ENCODE data around the gene KCNH2. TPM values are rescaled to one million over a fixed set of nuclear protein-coding genes. Genes with fewer than 3 reads are reported as not detected.

KCNH2 gene
- total RNA-seq, 2 experiments from 2014 or later = 0.34 to 0.45 TPM

DNA sequence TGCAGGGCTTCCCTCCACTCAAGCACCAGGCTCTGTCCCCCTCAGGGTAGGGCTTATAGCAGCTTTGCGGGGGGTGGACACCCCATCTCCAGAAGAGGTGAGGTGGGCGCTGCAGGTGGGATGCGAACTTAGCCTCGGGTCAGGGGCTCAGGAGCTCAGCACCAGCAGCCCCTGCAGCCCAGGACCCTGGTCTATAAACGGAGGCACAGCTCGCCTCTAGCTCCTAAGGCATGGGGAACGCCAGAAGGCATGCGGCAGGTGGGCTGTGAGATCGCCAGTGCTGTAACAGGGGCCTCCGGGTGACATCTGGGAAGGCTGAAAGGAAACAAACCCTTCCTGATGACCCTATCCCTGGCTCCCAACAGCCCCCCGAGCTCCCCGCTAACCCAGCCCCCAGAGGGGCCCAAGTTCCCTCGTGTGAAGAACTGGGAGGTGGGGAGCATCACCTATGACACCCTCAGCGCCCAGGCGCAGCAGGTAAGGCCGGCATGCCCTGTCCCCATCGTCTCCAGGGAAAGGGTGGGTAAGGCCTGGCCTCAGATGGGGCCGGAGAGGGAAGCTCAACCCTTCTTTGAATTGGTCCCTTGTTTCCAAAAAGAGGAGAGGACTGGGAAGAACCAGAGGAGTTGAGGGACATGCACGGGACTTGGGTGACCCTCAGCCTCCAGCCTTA lies 16.9 kb upstream of the KCNH2 start:
- intact Hi-C loops (cut with micrococcal nuclease) = loop anchor here (2.0 kb wide), 1 partner anchor 14 kb away; no protein-coding TSS in a partner anchor
- ChIA-PET CTCF (interaction anchor here (0.7 to 7.4 kb wide), 10 partner anchors 10 to 129 kb away, joined by 3 to 53 read pairs (median 3); partner anchors contain the start of gene ABCB8), POLR2A (interaction anchor here (1.2 kb wide), 1 partner anchor 17 kb away, joined by 8 read pairs; no protein-coding TSS in a partner anchor)
- Mint-ChIP-seq H3K27ac (peak overlapping the region; percentile 38), H3K36me3 (peaks cover 3% of the 10 kb centered on the region), H3K4me1 (ENCODE audit: low read depth) (peaks cover 35% of the 10 kb centered on the region), H3K9me3 (peaks cover 16% of the 10 kb centered on the region), H3K4me3 (peak overlapping the region; percentile 35), H3K27me3 (no peaks in the 10 kb centered on the region)
- DNase-seq = no peak

DNA sequence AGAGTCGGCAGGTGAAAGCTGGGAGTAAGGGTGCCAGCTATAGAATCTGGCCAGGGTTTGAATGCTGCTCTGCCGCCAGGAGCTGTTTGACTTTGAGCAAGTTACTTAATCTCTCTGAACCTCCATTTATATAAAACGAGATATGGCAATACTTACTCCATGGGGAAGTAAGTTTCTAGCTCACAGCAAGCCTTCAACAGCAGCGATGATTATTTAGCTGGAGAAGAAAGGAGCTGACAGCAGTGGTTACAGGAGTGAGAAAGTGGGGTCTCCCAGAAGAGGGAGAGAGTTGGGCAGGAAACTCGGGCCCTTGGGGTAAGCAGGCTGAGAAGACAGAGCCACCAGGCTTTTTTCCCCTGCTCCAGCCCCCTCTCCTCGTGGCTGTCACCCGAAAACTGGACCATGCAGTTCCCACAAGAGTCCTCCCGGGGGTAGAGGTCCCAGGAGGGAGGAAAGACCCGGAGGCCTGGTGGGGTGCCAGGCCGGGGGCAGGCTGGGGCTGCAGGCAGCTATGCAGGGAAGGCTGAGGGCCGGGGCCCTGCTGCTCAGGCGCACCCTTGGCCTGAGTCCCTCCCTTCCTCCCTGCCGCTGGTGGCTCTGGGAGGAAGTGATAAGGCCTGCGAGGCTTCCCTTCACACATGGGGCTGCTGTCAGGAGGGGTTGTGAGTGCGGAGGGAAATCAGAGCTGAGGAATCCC lies 16.2 kb upstream of the KCNH2 start:
- peak overlapping the region; percentile 35 for H3K4me3 Mint-ChIP-seq
- H3K4me1 Mint-ChIP-seq (ENCODE audit: low read depth) = peaks cover 35% of the 10 kb centered on the region
- peaks cover 22% of the 10 kb centered on the region for H3K9me3 Mint-ChIP-seq
- peaks cover 3% of the 10 kb centered on the region for H3K36me3 Mint-ChIP-seq
- POLR2A ChIA-PET = interaction anchor here (1.2 kb wide), 1 partner anchor 18 kb away, joined by 8 read pairs; no protein-coding TSS in a partner anchor
- CTCF ChIA-PET = interaction anchor here (0.5 to 7.4 kb wide), 15 partner anchors 9 to 603 kb away, joined by 3 to 53 read pairs (median 3); partner anchors contain the start of gene ABCB8
- intact Hi-C loops (cut with micrococcal nuclease) = loop anchor here (2.0 kb wide), 1 partner anchor 15 kb away; no protein-coding TSS in a partner anchor
- DNase-seq = no peak
- H3K27me3 Mint-ChIP-seq = no peaks in the 10 kb centered on the region
- H3K27ac Mint-ChIP-seq = peak overlapping the region; percentile 38

DNA sequence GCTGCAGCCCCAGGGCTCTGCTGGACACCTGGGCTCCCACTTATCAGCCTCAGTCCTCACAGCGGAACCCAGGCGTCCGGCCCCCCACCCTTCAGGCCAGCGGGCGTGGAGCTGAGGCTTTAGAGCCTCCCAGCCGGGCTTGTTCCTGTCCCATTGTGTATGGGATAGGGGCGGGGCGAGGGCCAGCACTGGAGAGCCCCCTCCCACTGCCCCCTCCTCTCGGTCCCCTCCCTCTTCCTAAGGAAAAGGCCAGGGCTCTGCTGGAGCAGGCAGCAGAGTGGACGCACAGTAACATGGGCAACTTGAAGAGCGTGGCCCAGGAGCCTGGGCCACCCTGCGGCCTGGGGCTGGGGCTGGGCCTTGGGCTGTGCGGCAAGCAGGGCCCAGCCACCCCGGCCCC lies 15.4 kb upstream of the KCNH2 start:
- no peak for DNase-seq
- CTCF ChIA-PET = interaction anchor here (0.7 to 7.4 kb wide), 10 partner anchors 8 to 175 kb away, joined by 3 to 53 read pairs (median 6); no protein-coding TSS in a partner anchor
- no peak overlapping the region for H3K27ac Mint-ChIP-seq
- H3K27me3 Mint-ChIP-seq = no peaks in the 10 kb centered on the region
- H3K4me3 Mint-ChIP-seq = no peak overlapping the region
- POLR2A ChIA-PET = no interaction called here
- H3K36me3 Mint-ChIP-seq = peaks cover 3% of the 10 kb centered on the region
- peaks cover 25% of the 10 kb centered on the region for H3K9me3 Mint-ChIP-seq
- H3K4me1 Mint-ChIP-seq (ENCODE audit: low read depth) = peaks cover 41% of the 10 kb centered on the region
- intact Hi-C loops (cut with micrococcal nuclease) = no loop called here

DNA sequence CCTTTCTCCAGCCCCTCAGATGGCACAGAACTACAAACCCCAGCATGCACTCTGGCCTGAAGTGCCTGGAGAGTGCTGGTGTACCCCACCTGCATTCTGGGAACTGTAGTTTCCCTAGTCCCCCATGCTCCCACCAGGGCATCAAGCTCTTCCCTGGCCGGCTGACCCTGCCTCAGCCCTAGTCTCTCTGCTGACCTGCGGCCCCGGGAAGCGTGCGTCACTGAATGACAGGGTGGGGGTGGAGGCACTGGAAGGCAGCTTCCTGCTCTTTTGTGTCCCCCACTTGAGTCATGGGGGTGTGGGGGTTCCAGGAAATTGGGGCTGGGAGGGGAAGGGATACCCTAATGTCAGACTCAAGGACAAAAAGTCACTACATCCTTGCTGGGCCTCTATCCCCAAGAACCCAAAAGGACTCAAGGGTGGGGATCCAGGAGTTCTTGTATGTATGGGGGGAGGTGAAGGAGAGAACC lies 14.7 kb upstream of the KCNH2 start:
- Mint-ChIP-seq H3K9me3 (peaks cover 25% of the 10 kb centered on the region), H3K4me3 (no peak overlapping the region), H3K4me1 (ENCODE audit: low read depth) (peaks cover 42% of the 10 kb centered on the region), H3K27me3 (no peaks in the 10 kb centered on the region), H3K27ac (no peak overlapping the region), H3K36me3 (peaks cover 3% of the 10 kb centered on the region)
- ChIA-PET CTCF (interaction anchor here (1.3 to 7.4 kb wide), 4 partner anchors 14 to 31 kb away, joined by 3 to 53 read pairs (median 10); no protein-coding TSS in a partner anchor), POLR2A (no interaction called here)
- intact Hi-C loops (cut with micrococcal nuclease) = no loop called here
- DNase-seq = peak; percentile 29

DNA sequence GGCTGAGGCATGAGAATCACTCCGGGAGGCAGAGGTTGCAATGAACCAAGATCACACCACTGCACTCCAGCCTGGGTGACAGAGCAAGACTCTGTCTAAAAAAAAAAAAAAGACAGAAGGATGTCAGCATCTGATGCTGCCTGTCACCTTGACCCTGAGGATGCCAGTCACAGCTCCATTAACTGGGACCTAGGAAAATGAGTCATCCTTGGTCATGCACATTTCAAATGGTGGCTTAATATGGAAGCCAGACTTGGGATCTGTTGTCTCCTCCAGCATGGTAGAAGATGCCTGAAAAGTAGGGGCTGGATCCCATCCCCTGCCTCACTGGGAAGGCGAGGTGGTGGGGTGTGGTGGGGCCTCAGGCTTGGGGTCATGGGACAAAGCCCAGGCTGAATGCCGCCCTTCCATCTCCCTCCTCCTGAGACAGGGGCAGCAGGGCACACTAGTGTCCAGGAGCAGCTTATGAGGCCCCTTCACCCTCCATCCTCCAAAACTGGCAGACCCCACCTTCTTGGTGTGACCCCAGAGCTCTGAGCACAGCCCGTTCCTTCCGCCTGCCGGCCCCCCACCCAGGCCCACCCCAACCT lies 14.0 kb upstream of the KCNH2 start:
- ChIA-PET POLR2A (no interaction called here), CTCF (interaction anchor here (1.0 to 7.4 kb wide), 5 partner anchors 14 to 94 kb away, joined by 3 to 53 read pairs (median 3); no protein-coding TSS in a partner anchor)

DNA sequence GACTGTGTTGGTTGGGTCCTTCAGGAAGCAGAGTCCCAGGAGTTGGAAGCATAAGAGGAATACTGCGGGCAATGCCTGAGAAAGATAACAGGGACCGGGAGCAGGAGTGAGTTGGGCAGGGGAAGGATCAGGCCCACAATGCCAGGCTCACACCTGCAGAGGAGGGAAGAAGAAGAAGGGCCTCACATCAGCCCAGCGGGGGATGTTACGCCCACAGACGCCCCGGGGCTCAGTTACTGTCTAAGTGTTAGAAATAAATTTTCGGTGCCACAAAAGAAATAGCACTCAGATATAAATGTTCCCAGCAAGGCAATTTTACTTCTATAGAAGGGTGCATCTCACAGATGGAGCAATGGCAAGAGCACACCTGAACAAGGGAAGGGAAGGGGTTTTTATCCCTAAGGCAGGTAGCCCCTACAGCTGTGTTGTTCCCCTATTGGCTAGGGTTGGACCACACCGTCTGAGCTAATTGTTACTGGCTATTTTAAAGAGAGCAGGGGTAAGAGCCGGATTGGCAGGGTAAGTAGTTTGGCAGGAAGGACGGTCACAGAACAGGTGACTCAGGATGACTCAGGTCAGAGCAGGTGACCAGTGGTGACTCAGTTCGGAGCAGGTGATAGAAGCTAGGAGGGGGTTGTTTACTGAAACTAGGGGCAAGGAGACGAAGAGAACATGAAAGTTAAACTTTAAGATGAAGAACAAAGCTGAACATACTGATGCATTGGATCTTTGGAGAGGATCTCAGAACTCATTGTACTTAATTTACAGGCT lies 12.5 kb upstream of the KCNH2 start, which contains the start of gene NOS3:
NOS3 (plus strand) TSS at position 602 of the 771 bp plus-strand sequence. CDS start 2,787 bp downstream, outside the sequence.
- no peak within 1 kb of the TSS for H3K4me3 Mint-ChIP-seq
- peaks cover 34% of the 10 kb centered on the region for H3K4me1 Mint-ChIP-seq (ENCODE audit: low read depth)
- POLR2A ChIA-PET = no interaction called here
- no peaks in the 10 kb centered on the region for H3K27me3 Mint-ChIP-seq
- intact Hi-C loops (cut with micrococcal nuclease) = no loop called here
- no peak within 1 kb of the TSS for H3K27ac Mint-ChIP-seq
- CTCF ChIA-PET = interaction anchor here (0.8 to 7.4 kb wide), 6 partner anchors 10 to 114 kb away, joined by 3 to 53 read pairs (median 10); no protein-coding TSS in a partner anchor
- peaks cover 3% of the 10 kb centered on the region for H3K36me3 Mint-ChIP-seq
- no peak for DNase-seq
- H3K9me3 Mint-ChIP-seq = peaks cover 25% of the 10 kb centered on the region

More for the DNA sequence above, 14.0 kb upstream of the KCNH2 start:
- no peak for DNase-seq
- peaks cover 3% of the 10 kb centered on the region for H3K36me3 Mint-ChIP-seq
- intact Hi-C loops (cut with micrococcal nuclease) = no loop called here
- peaks cover 38% of the 10 kb centered on the region for H3K4me1 Mint-ChIP-seq (ENCODE audit: low read depth)
- no peak overlapping the region for H3K4me3 Mint-ChIP-seq
- peaks cover 25% of the 10 kb centered on the region for H3K9me3 Mint-ChIP-seq
- no peaks in the 10 kb centered on the region for H3K27me3 Mint-ChIP-seq
- no peak overlapping the region for H3K27ac Mint-ChIP-seq

DNA sequence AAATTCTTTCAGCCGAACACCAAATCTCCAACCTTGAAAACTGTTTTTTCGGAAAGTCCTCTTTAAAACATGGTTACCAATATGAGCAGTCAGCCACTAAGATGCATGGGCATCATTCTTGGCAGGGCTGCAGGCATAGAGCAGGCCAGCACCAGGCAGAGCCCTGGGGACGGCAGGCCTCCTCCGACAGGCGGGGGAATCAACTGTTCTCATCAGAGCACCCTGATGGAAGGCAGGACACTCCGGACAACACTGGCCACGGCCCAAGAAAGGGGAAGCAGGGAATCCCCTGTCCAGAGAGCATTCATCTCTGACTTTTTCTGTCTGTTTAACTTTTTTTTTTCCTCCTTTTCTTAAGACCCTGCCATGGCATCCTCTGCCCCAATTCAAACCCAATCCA lies 11.3 kb upstream of the KCNH2 start:
- peaks cover 27% of the 10 kb centered on the region for H3K4me1 Mint-ChIP-seq (ENCODE audit: low read depth)
- no peak overlapping the region for H3K27ac Mint-ChIP-seq
- H3K36me3 Mint-ChIP-seq = peaks cover 3% of the 10 kb centered on the region
- no peak for DNase-seq
- CTCF ChIA-PET = interaction anchor here (0.5 to 7.4 kb wide), 15 partner anchors 10 to 320 kb away, joined by 3 to 53 read pairs (median 5); no protein-coding TSS in a partner anchor
- intact Hi-C loops (cut with micrococcal nuclease) = no loop called here
- no peaks in the 10 kb centered on the region for H3K27me3 Mint-ChIP-seq
- POLR2A ChIA-PET = no interaction called here
- peaks cover 25% of the 10 kb centered on the region for H3K9me3 Mint-ChIP-seq
- no peak overlapping the region for H3K4me3 Mint-ChIP-seq

DNA sequence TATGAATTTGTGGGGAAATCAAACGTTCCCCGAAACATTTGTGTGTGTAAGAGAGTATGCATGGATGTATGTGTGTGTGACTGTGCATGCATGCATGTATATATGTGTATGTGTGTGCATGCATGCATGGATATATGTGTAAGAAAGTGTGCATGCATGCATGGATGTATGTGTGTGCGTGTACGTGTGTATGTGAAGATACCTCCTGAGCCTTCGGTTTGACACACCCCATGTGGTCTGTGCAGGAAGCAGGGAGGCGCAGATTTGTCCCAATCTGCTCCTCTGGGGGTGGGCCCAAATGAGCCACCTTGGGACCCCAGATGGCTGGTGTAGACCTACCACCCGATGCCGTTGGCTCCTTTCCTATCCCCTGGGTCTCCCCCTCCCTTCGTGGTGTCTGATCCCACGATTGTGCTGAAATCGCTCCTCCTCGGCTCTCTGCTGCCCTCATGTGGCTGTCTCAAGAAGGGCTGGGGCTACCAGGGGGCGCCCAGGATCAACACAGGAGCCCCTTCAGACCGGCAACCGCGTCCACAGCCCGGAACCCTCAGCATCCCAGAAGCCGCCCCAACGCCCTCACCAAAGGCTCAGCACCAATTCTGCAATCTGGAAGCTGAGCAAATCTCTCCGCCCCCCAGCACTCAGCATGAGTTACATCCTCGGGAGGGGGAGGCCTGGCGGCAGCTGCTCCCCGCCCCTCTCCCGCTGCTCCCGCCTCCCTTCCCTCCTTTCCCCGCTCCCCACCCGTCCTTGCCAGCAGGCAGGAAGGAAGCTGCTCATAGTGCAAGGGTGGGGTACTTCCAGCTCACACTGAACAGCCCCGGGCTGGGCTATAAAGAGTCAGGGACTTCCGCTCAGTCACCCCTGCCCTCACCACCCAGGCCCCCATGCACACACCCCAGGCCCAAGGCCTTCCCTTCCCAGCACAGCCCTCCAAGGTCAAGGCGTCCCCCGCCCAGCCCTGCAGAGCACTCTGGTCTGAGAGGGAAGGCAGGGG lies 10.4 kb upstream of the KCNH2 start:
- intact Hi-C loops (cut with micrococcal nuclease) = loop anchor here (1.0 kb wide), 2 partner anchors 90 to 210 kb away; no protein-coding TSS in a partner anchor

DNA sequence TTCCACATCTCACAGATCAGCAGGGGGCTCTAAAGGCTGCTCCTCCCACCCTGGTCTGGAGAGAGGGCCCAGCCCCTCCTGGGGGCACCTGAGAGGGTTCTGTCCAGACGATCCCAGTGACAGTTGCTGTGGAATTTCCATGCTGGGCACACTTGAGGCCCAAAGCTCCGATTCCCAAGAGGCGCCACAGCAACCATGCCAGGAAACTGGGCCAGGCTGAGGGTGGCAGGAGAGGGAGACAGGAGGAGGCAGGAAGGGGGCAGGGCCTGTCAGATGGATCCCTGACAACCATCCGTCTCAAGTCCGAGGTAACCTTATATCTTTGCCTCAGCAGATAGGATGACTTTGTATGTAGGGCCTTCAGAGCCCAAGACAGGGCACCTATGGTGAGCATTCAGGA lies 8.4 kb upstream of the KCNH2 start:
- Mint-ChIP-seq H3K9me3 (peaks cover 25% of the 10 kb centered on the region), H3K27me3 (peaks cover 4% of the 10 kb centered on the region), H3K4me3 (no peak overlapping the region), H3K36me3 (peaks cover 3% of the 10 kb centered on the region), H3K4me1 (ENCODE audit: low read depth) (peaks cover 22% of the 10 kb centered on the region), H3K27ac (no peak overlapping the region)
- DNase-seq = no peak
- CTCF ChIA-PET = interaction anchor here (0.6 to 5.9 kb wide), 29 partner anchors 8 to 208 kb away, joined by 3 to 108 read pairs (median 5); partner anchors contain the start of genes ABCB8 and TMEM176B
- POLR2A ChIA-PET = no interaction called here
- intact Hi-C loops (cut with micrococcal nuclease) = loop anchor here (1.0 kb wide), 1 partner anchor 23 kb away; no protein-coding TSS in a partner anchor

More for the DNA sequence above, 10.4 kb upstream of the KCNH2 start:
- H3K9me3 Mint-ChIP-seq = peaks cover 25% of the 10 kb centered on the region
- no peaks in the 10 kb centered on the region for H3K27me3 Mint-ChIP-seq
- no peak overlapping the region for H3K27ac Mint-ChIP-seq
- POLR2A ChIA-PET = no interaction called here
- no peak overlapping the region for H3K4me3 Mint-ChIP-seq
- H3K36me3 Mint-ChIP-seq = peaks cover 3% of the 10 kb centered on the region
- DNase-seq = peak; percentile 79
- H3K4me1 Mint-ChIP-seq (ENCODE audit: low read depth) = peaks cover 22% of the 10 kb centered on the region
- CTCF ChIA-PET = interaction anchor here (0.5 to 7.4 kb wide), 16 partner anchors 9 to 319 kb away, joined by 3 to 53 read pairs (median 4); no protein-coding TSS in a partner anchor

DNA sequence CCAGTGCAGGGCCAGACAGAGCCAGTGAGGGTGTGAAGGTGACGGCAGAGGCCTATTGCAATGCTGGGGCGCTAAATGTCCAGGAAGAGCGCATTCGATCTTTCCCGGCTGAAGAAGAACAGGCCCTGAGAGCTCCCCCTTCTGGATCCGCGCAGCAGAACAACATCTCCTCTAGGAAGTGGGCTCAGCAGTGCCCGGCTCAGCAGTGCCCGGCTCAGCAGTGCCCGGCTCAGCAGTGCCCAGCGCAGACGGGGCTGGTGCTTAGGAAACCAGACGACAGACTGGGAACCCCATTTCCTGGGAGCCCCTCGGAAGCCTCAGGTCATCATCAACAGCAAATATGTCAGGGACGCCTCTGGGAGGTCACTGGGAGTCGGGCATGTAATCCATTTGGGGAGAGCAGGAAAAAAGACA lies 8.0 kb upstream of the KCNH2 start:
- Mint-ChIP-seq H3K9me3 (peaks cover 20% of the 10 kb centered on the region), H3K27ac (no peak overlapping the region), H3K4me1 (ENCODE audit: low read depth) (peaks cover 22% of the 10 kb centered on the region), H3K4me3 (no peak overlapping the region), H3K36me3 (peaks cover 1% of the 10 kb centered on the region), H3K27me3 (peaks cover 6% of the 10 kb centered on the region)
- intact Hi-C loops (cut with micrococcal nuclease) = loop anchor here (1.0 kb wide), 1 partner anchor 23 kb away; no protein-coding TSS in a partner anchor
- peak; percentile 73 for DNase-seq
- POLR2A ChIA-PET = no interaction called here
- CTCF ChIA-PET = interaction anchor here (0.5 to 5.9 kb wide), 39 partner anchors 8 to 547 kb away, joined by 3 to 108 read pairs (median 4); partner anchors contain the start of genes ABCB8 and TMEM176B

Data from activated CD4-positive, alpha-beta memory T cell treated with anti-CD3 and anti-CD28 coated beads for 36 hours (primary cell).